Stimulated activated CD4-positive, alpha-beta T cell treated with anti-CD3 and anti-CD28 coated beads, Interleukin-12 subunit alpha, Interleukin-12 subunit beta, amount 100 ng/mL, for 24 hours (primary cell): ENCODE results near the gene TJAP1.
"Not testable (repeated sequence)": the region's sequence is repeated elsewhere in the genome, so short reads cannot be mapped to it uniquely, and the experiment has no call there.

Source experiments
- DNase-seq, 2 experiments: peaks; one replicate each; pipeline ENCODE4 v3.0.0-alpha.2; 2020; ENCODE audit warnings: low read depth in 2 of 2

Gene TJAP1

DNA sequence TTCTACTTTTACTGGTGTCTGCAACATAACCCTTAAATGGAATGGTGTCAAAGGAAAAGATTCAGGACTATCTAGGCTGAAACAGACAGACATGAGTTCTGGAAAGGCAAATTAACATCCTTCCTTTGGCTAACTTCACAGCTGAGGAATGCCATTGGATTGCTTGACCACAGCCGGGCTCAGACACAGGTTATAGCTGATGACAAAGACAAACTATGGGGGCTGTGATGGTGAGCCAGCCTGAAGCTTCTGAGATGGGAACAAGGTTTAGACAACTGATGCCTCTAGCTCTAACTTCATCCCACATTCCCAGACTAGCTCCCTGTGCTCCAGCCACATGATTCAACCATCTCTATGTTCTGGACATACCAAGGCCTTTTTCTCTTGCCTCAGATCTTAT, 54.8 kb downstream of the TJAP1 start:
- DNase-seq, result no peak

GRCh38 chr6:43538986-43539385, 61.6 kb downstream of the TJAP1 start:
- not testable (repeated sequence) for DNase-seq

DNA sequence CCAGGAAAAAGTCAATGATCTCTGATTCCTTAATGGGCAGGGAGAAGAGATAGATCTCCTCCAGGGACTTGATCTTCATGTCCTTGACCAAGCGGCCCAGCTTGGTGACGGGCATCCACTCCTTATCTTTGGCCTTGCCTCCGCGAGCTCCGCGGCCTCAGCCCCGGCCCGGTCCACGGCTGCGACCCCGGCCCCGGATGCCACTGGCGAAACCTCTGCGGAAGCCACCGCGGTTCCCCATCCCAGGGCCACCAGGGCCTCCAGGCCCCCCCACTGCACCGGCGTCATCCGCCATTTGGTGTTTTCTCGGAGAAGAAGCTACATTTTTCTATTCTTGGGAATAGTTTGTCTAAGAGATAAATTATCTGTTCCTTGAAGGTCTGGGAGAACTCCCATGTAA, 62.0 kb downstream of the TJAP1 start:
- not testable (repeated sequence) for DNase-seq

DNA sequence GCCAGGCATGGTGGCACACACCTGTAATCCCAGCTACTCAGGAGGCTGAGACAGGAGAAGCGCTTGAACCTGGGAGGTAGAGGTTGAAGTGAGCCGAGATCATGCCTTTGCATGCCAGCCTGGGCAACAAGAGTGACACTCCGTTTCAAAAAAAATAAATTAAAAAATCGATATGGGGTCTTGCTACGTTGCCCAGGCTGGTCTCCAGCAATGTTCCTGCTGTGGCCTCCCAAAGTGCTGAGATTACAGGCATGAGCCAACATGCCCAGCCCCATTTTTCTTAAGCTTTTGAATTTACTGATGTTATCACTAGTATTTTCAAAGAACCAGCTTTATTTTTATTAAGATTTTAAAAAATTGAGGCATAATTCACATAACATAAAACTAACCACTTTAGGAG, 63.1 kb downstream of the TJAP1 start:
- no peak for DNase-seq

GRCh38 chr6:43541774-43542471, 64.6 kb downstream of the TJAP1 start:
- no peak for DNase-seq

DNA sequence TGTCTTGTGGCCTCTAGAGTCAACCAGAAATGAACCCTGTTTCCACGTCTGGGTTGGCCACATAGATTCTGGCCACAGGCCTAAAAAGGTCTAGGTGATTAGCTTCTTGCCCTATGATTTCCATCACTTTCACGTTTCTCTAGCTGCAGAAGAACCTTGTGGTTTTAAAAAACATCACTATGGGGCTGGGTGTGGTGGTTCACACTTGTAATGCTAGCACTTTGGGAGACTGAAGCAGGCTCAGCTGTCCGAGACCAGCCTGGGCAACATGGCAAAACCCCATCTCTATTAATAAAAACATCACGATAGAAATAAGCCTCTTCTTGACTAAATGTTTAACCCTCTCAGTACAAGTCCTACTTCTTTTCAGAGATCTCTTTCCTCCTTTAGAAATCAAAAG, 67.1 kb downstream of the TJAP1 start:
- DNase-seq, result no peak

DNA sequence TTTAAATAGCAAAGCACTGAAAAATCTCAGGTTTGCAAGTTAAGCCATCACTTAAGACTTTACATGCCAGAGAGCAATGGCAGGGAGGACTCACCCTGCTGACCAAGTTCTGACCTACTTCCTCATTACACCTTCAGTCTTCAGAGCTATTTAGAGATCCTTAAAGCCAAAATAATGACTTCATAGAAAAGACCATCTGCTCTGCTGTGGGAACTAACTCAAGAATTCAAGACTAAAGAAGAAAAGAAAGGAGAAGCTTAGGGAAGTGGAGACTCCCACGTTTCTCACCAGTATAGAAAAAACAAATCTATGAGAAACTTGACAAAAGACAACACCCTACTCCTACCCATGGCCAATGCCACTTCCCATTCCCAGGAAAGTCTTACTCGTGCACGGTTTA, 69.9 kb downstream of the TJAP1 start:
- DNase-seq, result no peak
